Right lobe of liver (tissue), 6 donors: ENCODE results near the gene LAMTOR5. TPM values are rescaled to one million over a fixed set of nuclear protein-coding genes. Genes with fewer than 3 reads are reported as not detected.

Experiments used
- ATAC-seq, 4 donors: fragments of 200-7000 bp; cut with Tn5 transposase; one replicate each; pipeline ENCODE4 v1.9.1; 2020; ENCODE audit warnings: mild to moderate bottlenecking in 4 of 4, moderate library complexity in 4 of 4
- DNase-seq, 3 donors: peaks; one replicate each; pipeline ENCODE4 v3.0.0-alpha.2; 2020
- H3K27ac ChIP-seq, 3 donors: fragments of 200-600 bp; one replicate each; pipeline ENCODE4 v1.8.0; 2022
- H3K27me3 ChIP-seq, 2 donors: fragments of 200-600 bp; one replicate each; pipeline ENCODE4 v1.8.0; 2022
- H3K36me3 ChIP-seq, 4 donors: fragments of 200-600 bp; sonication (generic) in 1 of 4; one replicate each; pipeline versions ENCODE4 v1.5.1 to v1.8.0; 2017 to 2022; ENCODE audit warnings: control low read depth in 1 of 4
- H3K4me1 ChIP-seq, 4 donors: fragments of 200-600 bp; sonication (generic) in 1 of 4; one replicate each; pipeline versions ENCODE4 v1.5.1 to v1.8.0; 2017 to 2022; ENCODE audit warnings: control low read depth in 1 of 4
- H3K4me3 ChIP-seq, 3 donors: fragments of 200-600 bp; one replicate each; pipeline ENCODE4 v1.8.0; 2022
- H3K9me3 ChIP-seq, 4 donors: fragments of 200-600 bp; sonication (generic) in 1 of 4; one replicate each; pipeline versions ENCODE4 v1.5.1 to v1.8.0; 2017 to 2022; ENCODE audit warnings: control low read depth in 1 of 4
- CTCF ChIP-seq, 4 donors: fragments of 200-600 bp in 3 of 4; fragments of 450-650 bp in 1 of 4; IDR thresholded peaks; one replicate each; pipeline versions ENCODE4 v1.5.1 to v1.8.0; 2016 to 2022; ENCODE audit warnings: antibody characterized with exemption in 4 of 4, mild to moderate bottlenecking in 2 of 4
- POLR2A ChIP-seq: fragments of 450-650 bp; IDR thresholded peaks from one replicate; pipeline ENCODE4 v1.6.1; 2017; ENCODE audit warnings: antibody characterized with exemption, mild to moderate bottlenecking
- WGBS: methylation state at CpG from one replicate; pipeline ENCODE4 v1.1.6; 2018; ENCODE audit warnings: low coverage, low lambda C conversion rate; ENCODE audit not compliant: insufficient coverage; ENCODE audit errors: missing lambda C conversion rate; 5-methylcytosine and 5-hydroxymethylcytosine counted together
- intact Hi-C, 2 donors: fragments of 100-400 bp; cut with DNase I; formaldehyde crosslinking; loops; one replicate each; pipeline versions ENCODE4 v1.11.2 to v1.14.1; 2022
- total RNA-seq, 6 experiments: library from RNA; depleted of rRNA in 2 of 6; stranded (reverse); fragments of >200 nt in 2 of 6; fragmentation: NEBNext Ultra II Directional in 3 of 6; extraction: Animal tissue kit (Norgen Biotek cat#: 25700) in 3 of 6; gene quantifications; one replicate each; pipeline versions ENCODE4 v1.1.0 to v1.2.4, GENCODE V29; 2016 to 2023
- donor health status: DM: no; HTN: yes; CAD: no.
- donor health status: DM: no; HTN: no; CAD: no.
- donor health status: DM: no; HTN: no; CAD: no.
- donor health status: DM: no; HTN: yes; CAD: no.
- donor health status: DM: no; HTN: yes; CAD: no.

Gene LAMTOR5
- total RNA-seq, 6 experiments from 2014 or later: 47.6 to 81.4 (median 53.9) TPM

- 87% methylated on average over 3 of the region's 9 CpGs for WGBS
- no peaks in the 10 kb centered on the region for H3K27me3 ChIP-seq
- DNase-seq (no peak), ATAC-seq (no peak)
- H3K9me3 ChIP-seq: no peaks in the 10 kb centered on the region
- intact Hi-C loops: loop anchor here in 1 of 2 donors (5.0 kb wide), 1 partner anchor 37 kb away; no protein-coding TSS in a partner anchor
- no peaks in the 10 kb centered on the region for H3K36me3 ChIP-seq
- H3K27ac ChIP-seq: no peak overlapping the region
- H3K4me1 ChIP-seq: peaks cover 0 to 23% (median 6%) of the 10 kb centered on the region in 4 donors
- H3K4me3 ChIP-seq: no peak overlapping the region
- TF ChIP-seq CTCF (IDR thresholded peaks at IDR 0.05) (no peak), POLR2A (no peak)
Observed at GRCh38 chr1:110453829-110454228, 46.3 kb upstream of the LAMTOR5 start.

DNA sequence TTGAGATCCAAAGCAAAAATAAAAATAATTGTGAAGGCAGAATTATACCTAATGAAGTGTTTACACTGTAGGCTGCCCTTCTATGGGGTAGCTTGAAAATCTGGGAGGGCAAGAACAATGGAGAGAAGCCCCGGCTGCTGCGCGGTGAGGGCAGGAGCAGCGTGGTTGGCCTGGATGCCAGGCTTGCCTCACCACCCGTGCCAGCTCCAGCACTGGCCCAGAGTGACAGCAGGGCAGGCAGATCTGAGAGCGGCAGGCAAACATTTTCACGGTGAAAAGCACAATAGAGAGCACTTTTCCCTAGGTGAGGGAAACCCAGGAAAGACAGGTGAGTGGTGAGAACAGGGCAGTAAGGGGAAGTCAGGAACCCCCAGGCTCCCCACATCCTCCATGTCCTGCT is 44.8 kb upstream of the LAMTOR5 start:
- H3K9me3 ChIP-seq: no peaks in the 10 kb centered on the region
- intact Hi-C loops: loop anchor here in 1 of 2 donors (5.0 kb wide), 1 partner anchor 35 kb away; no protein-coding TSS in a partner anchor
- no peak overlapping the region for H3K4me3 ChIP-seq
- 24% methylated on average over 5 of the region's 7 CpGs for WGBS
- no peak overlapping the region for H3K27ac ChIP-seq
- H3K36me3 ChIP-seq: no peaks in the 10 kb centered on the region
- H3K27me3 ChIP-seq: no peaks in the 10 kb centered on the region
- peaks cover 0 to 23% (median 6%) of the 10 kb centered on the region in 4 donors for H3K4me1 ChIP-seq
- peak; percentile 50 to 68 (median 56) for DNase-seq
- ATAC-seq: peak; percentile 63 to 78 (median 74)
- TF ChIP-seq CTCF (IDR thresholded peaks at IDR 0.05) (no peak), POLR2A (no peak)

GRCh38 chr1:110450929-110451328 is 43.4 kb upstream of the LAMTOR5 start, which contains the start of gene PROK1:
Gene PROK1, plus strand, starts transcription at chr1:110451149. Its CDS starts 68 bp downstream, at chr1:110451217.
- no peaks in the 10 kb centered on the region for H3K9me3 ChIP-seq
- 88% methylated on average over 3 of the region's 8 CpGs for WGBS
- ATAC-seq: no peak
- H3K4me3 ChIP-seq: no peak within 1 kb of the TSS
- H3K27me3 ChIP-seq: no peaks in the 10 kb centered on the region
- DNase-seq: no peak
- H3K27ac ChIP-seq: peak within 1 kb of the TSS in 2 of 3 donors; percentile 12 to 56
- peaks cover 0 to 23% (median 6%) of the 10 kb centered on the region in 4 donors for H3K4me1 ChIP-seq
- TF ChIP-seq CTCF (IDR thresholded peaks at IDR 0.05): no peak
- no peak for TF ChIP-seq POLR2A
- no peaks in the 10 kb centered on the region for H3K36me3 ChIP-seq
- intact Hi-C loops: loop anchor here in 1 of 2 donors (5.0 kb wide), 1 partner anchor 34 kb away; no protein-coding TSS in a partner anchor

- Histone ChIP-seq H3K4me3 (no peak overlapping the region), H3K36me3 (no peaks in the 10 kb centered on the region), H3K27me3 (no peaks in the 10 kb centered on the region), H3K4me1 (peaks cover 0 to 23% (median 6%) of the 10 kb centered on the region in 4 donors), H3K9me3 (no peaks in the 10 kb centered on the region), H3K27ac (peak overlapping the region in 2 of 3 donors; percentile 12 to 56)
- ATAC-seq (peak; percentile 92 to 95 (median 94)), DNase-seq (peak; percentile 55 to 80 (median 65))
- intact Hi-C loops: loop anchor here in 1 of 2 donors (5.0 kb wide), 1 partner anchor 33 kb away; no protein-coding TSS in a partner anchor
- TF ChIP-seq POLR2A (no peak), CTCF (IDR thresholded peaks at IDR 0.05) (no peak)
- 42% methylated on average over 8 of the region's 12 CpGs for WGBS
Observed at GRCh38 chr1:110449661-110450651, 42.5 kb upstream of the LAMTOR5 start.
